Thyroid gland (tissue), 4 donors: Measurements from ENCODE around the gene ELMO1.

Experiments
- CTCF ChIP-seq, 6 experiments: fragments of 200-600 bp in 3 of 6; fragments of 450-650 bp in 3 of 6; sonication (generic) in 3 of 6; IDR thresholded peaks; one replicate each; pipeline ENCODE4 v1.5.1; 2016 to 2019; ENCODE audit warnings: antibody characterized with exemption in 6 of 6, mild to moderate bottlenecking in 2 of 6, inconsistent platforms in 1 of 6, moderate library complexity in 1 of 6
- POLR2A ChIP-seq, 2 donors: fragments of 450-650 bp; IDR thresholded peaks; one replicate each; pipeline ENCODE4 v1.6.1; 2017; ENCODE audit warnings: antibody characterized with exemption in 2 of 2, mild to moderate bottlenecking in 2 of 2, moderate library complexity in 1 of 2

DNA sequence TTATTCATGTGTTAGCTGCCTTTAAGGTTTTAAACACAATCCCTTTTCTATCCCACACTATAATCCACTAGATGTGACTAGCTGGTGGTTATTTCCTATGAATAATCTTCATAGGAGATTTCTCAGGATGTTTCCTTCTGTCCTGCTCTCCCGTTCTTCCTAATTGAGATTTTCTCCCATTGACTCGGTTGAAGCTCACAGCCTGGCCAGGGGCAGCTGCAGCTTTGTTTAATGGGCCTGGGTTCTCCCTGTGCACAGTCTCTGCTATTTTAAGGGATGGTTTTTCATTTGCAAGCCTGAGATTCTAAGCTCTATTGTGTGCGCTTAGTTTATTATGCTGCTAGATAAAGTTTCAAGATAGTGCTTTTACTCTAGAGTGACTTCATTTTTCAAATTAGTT is 441.0 kb downstream of the ELMO1 start:
- no peak for TF ChIP-seq CTCF (IDR thresholded peaks at IDR 0.05)
- no peak for TF ChIP-seq POLR2A (IDR thresholded peaks at IDR 0.05)
